SK-N-MC (cell line): ENCODE results near the gene ADAMTSL3.

Experiments
- DNase-seq: peaks from one replicate; pipeline ENCODE4 v3.0.0-alpha.2; 2011; ENCODE audit warnings: low read depth, low spot score
- H3K27ac ChIP-seq: fragments of 200-600 bp; sonication (generic); 2 replicates; pipeline ENCODE4 v1.5.1; 2016; ENCODE audit warnings: mixed run types
- H3K36me3 ChIP-seq: fragments of 200-600 bp; sonication (generic); 2 replicates; pipeline ENCODE4 v1.6.1; 2017; ENCODE audit warnings: antibody characterized with exemption, low read length, mixed read lengths; ENCODE audit not compliant: insufficient read depth
- H3K4me3 ChIP-seq: fragments of 200-600 bp; sonication (generic); 2 replicates; pipeline ENCODE4 v1.5.1; 2016
- H3K9ac ChIP-seq: fragments of 200-600 bp; sonication (generic); 2 replicates; pipeline ENCODE4 v1.8.0; 2017; ENCODE audit warnings: mixed run types, mixed read lengths; ENCODE audit not compliant: insufficient read length
- H3K9me3 ChIP-seq: fragments of 200-600 bp; sonication (generic); 2 replicates; pipeline ENCODE4 v1.6.1; 2017; ENCODE audit warnings: low read depth, mild to moderate bottlenecking, antibody characterized with exemption, low read length, moderate library complexity, mixed read lengths
- EZH2 ChIP-seq: fragments of 200-600 bp; sonication (generic); IDR thresholded peaks from one replicate; pipeline ENCODE4 v1.6.1; 2017; ENCODE audit warnings: antibody characterized with exemption
- FOXP2 ChIP-seq: optimal IDR thresholded peaks from 2 replicates; pipeline ENCODE3; 2011; ENCODE audit warnings: mild to moderate bottlenecking, moderate library complexity; ENCODE audit not compliant: insufficient read depth; ENCODE audit errors: extremely low read length, control extremely low read depth
- POLR2AphosphoS5 ChIP-seq: IDR thresholded peaks from 2 replicates; pipeline ENCODE4 v1.6.1; 2012; ENCODE audit warnings: mild to moderate bottlenecking, low read depth, low read length, borderline replicate concordance

The ADAMTSL3 gene

GRCh38 chr15:83935774-83936173 is 281.9 kb downstream of the ADAMTSL3 start:
- no peaks in the 10 kb centered on the region for H3K9me3 ChIP-seq

GRCh38 chr15:83940136-83940535 is 286.2 kb downstream of the ADAMTSL3 start:
- no peak for DNase-seq
- no peak overlapping the region for H3K4me3 ChIP-seq
- TF ChIP-seq POLR2AphosphoS5 (no peak), EZH2 (no peak)
- H3K9ac ChIP-seq: no peak overlapping the region
- H3K36me3 ChIP-seq: no peaks in the 10 kb centered on the region
- H3K9me3 ChIP-seq: no peaks in the 10 kb centered on the region
- H3K27ac ChIP-seq: no peak overlapping the region

More at GRCh38 chr15:83935774-83936173, 281.9 kb downstream of the ADAMTSL3 start:
- no peak overlapping the region for H3K4me3 ChIP-seq
- TF ChIP-seq EZH2 (no peak), FOXP2 (no peak), POLR2AphosphoS5 (no peak)
- H3K36me3 ChIP-seq: no peaks in the 10 kb centered on the region
- H3K9ac ChIP-seq: no peak overlapping the region
- H3K27ac ChIP-seq: no peak overlapping the region
- no peak for DNase-seq

GRCh38 chr15:83943043-83943442 is 289.1 kb downstream of the ADAMTSL3 start:
- H3K36me3 ChIP-seq: no peaks in the 10 kb centered on the region
- TF ChIP-seq FOXP2: no peak
- TF ChIP-seq POLR2AphosphoS5: no peak
- TF ChIP-seq EZH2: no peak
- no peak overlapping the region for H3K9ac ChIP-seq
- no peak overlapping the region for H3K27ac ChIP-seq
- H3K4me3 ChIP-seq: no peak overlapping the region
- no peaks in the 10 kb centered on the region for H3K9me3 ChIP-seq
- no peak for DNase-seq

GRCh38 chr15:83943849-83944404 is 290.0 kb downstream of the ADAMTSL3 start:
- TF ChIP-seq POLR2AphosphoS5: no peak
- no peak for TF ChIP-seq EZH2
- no peak for TF ChIP-seq FOXP2
- H3K36me3 ChIP-seq: no peaks in the 10 kb centered on the region
- no peak for DNase-seq
- no peak overlapping the region for H3K9ac ChIP-seq
- H3K4me3 ChIP-seq: no peak overlapping the region
- no peak overlapping the region for H3K27ac ChIP-seq
- H3K9me3 ChIP-seq: no peaks in the 10 kb centered on the region

- no peaks in the 10 kb centered on the region for H3K9me3 ChIP-seq
- no peak for DNase-seq
- no peak for TF ChIP-seq EZH2
- no peak for TF ChIP-seq POLR2AphosphoS5
- no peak for TF ChIP-seq FOXP2
- no peaks in the 10 kb centered on the region for H3K36me3 ChIP-seq
- H3K9ac ChIP-seq: no peak overlapping the region
- H3K4me3 ChIP-seq: no peak overlapping the region
- no peak overlapping the region for H3K27ac ChIP-seq
Measured at GRCh38 chr15:83947156-83947555, 293.2 kb downstream of the ADAMTSL3 start.

- Histone ChIP-seq H3K27ac (no peak overlapping the region), H3K36me3 (no peaks in the 10 kb centered on the region), H3K9me3 (no peaks in the 10 kb centered on the region), H3K4me3 (no peak overlapping the region), H3K9ac (no peak overlapping the region)
- DNase-seq: no peak
- no peak for TF ChIP-seq EZH2
- no peak for TF ChIP-seq FOXP2
- no peak for TF ChIP-seq POLR2AphosphoS5
Measured at GRCh38 chr15:83954506-83954905, 300.6 kb downstream of the ADAMTSL3 start.

- no peak overlapping the region for H3K4me3 ChIP-seq
- no peaks in the 10 kb centered on the region for H3K9me3 ChIP-seq
- no peak for DNase-seq
- TF ChIP-seq EZH2 (no peak), POLR2AphosphoS5 (no peak), FOXP2 (no peak)
- H3K36me3 ChIP-seq: no peaks in the 10 kb centered on the region
- no peak overlapping the region for H3K9ac ChIP-seq
- H3K27ac ChIP-seq: no peak overlapping the region
Measured at GRCh38 chr15:83955806-83956265, 301.9 kb downstream of the ADAMTSL3 start.

- no peak overlapping the region for H3K4me3 ChIP-seq
- no peaks in the 10 kb centered on the region for H3K36me3 ChIP-seq
- TF ChIP-seq EZH2 (no peak), POLR2AphosphoS5 (no peak), FOXP2 (no peak)
- H3K27ac ChIP-seq: no peak overlapping the region
- H3K9ac ChIP-seq: no peak overlapping the region
- DNase-seq: no peak
- H3K9me3 ChIP-seq: no peaks in the 10 kb centered on the region
Measured at GRCh38 chr15:83956887-83957286, 303.0 kb downstream of the ADAMTSL3 start.

GRCh38 chr15:83959477-83959876 is 305.6 kb downstream of the ADAMTSL3 start:
- no peak for DNase-seq
- H3K9ac ChIP-seq: no peak overlapping the region
- TF ChIP-seq EZH2: no peak
- TF ChIP-seq POLR2AphosphoS5: no peak
- no peak for TF ChIP-seq FOXP2
- H3K36me3 ChIP-seq: no peaks in the 10 kb centered on the region
- no peaks in the 10 kb centered on the region for H3K9me3 ChIP-seq
- no peak overlapping the region for H3K27ac ChIP-seq
- no peak overlapping the region for H3K4me3 ChIP-seq
